IMR-90 (cell line): ENCODE measurements around the gene SPRED2. TPM values are rescaled to one million over a fixed set of nuclear protein-coding genes. Genes with fewer than 3 reads are reported as not detected.

ENCODE experiments used
- ATAC-seq: fragments of 200-7000 bp; cut with Tn5 transposase; 2 replicates; pipeline ENCODE4 v1.9.1; 2020; ENCODE audit warnings: low read depth, mild to moderate bottlenecking, moderate library complexity
- BruUV-seq: library from RNA; stranded (reverse); fragments of 400-500 nt; replicated peaks from 2 replicates; lab custom pipeline; 2021; lab: Mats Ljungman, UMichigan
- CTCF ChIA-PET: fragments of 300-600 bp; formaldehyde crosslinking; extraction: SDS; loops from one replicate; lab custom pipeline; 2021; ENCODE audit warnings: antibody characterized with exemption; lab: Yijun Ruan, JAX
- POLR2A ChIA-PET: fragments of 300-600 bp; sonication (Branson Sonifier 250); formaldehyde crosslinking; loops from one replicate; lab custom pipeline; 2022; ENCODE audit warnings: antibody characterized with exemption; ENCODE audit not compliant: unreplicated experiment; lab: Charles Lee
- DNase-seq: peaks from one replicate; pipeline ENCODE4 v3.0.0; 2013
- H2AFZ ChIP-seq: replicated peaks from 2 replicates; pipeline ENCODE3; 2013; ENCODE audit warnings: low read length, mild to moderate bottlenecking; ENCODE audit not compliant: poor library complexity
- H2AK5ac ChIP-seq: 2 replicates; pipeline ENCODE4 v1.6.1; 2013; ENCODE audit warnings: low read depth, low read length, inconsistent platforms
- H2AK9ac ChIP-seq: replicated peaks from 2 replicates; pipeline ENCODE3; 2013; ENCODE audit warnings: mild to moderate bottlenecking, low read depth, low read length, moderate library complexity; ENCODE audit not compliant: poor library complexity
- H2BK120ac ChIP-seq: 2 replicates; pipeline ENCODE4 v1.6.1; 2013; ENCODE audit warnings: low read depth, low read length, inconsistent platforms
- H2BK15ac ChIP-seq: 3 replicates; pipeline ENCODE4 v1.6.1; 2013; ENCODE audit warnings: low read depth, low read length, inconsistent platforms
- H2BK20ac ChIP-seq: 2 replicates; pipeline ENCODE4 v1.6.1; 2013; ENCODE audit warnings: low read depth, mild to moderate bottlenecking, inconsistent platforms, low read length, moderate library complexity
- H2BK5ac ChIP-seq: 2 replicates; pipeline ENCODE4 v1.6.1; 2013; ENCODE audit warnings: mild to moderate bottlenecking, low read depth, low read length, inconsistent platforms; ENCODE audit not compliant: poor library complexity, severe bottlenecking
- H3K14ac ChIP-seq: replicated peaks from 2 replicates; pipeline ENCODE4 v1.6.1; 2013; ENCODE audit warnings: low read depth, low read length, inconsistent platforms
- H3K18ac ChIP-seq: 2 replicates; pipeline ENCODE4 v1.6.1; 2013; ENCODE audit warnings: low read depth, low read length, control low read depth
- H3K23ac ChIP-seq: 2 replicates; pipeline ENCODE4 v1.6.1; 2013; ENCODE audit warnings: low read depth, low read length, inconsistent platforms
- H3K27ac ChIP-seq: 2 replicates; pipeline ENCODE4 v1.5.1; 2013; ENCODE audit warnings: mild to moderate bottlenecking, control low read depth, low read length; ENCODE audit not compliant: insufficient read depth
- H3K27me3 ChIP-seq: 2 replicates; pipeline ENCODE4 v1.6.1; 2013; ENCODE audit warnings: low read length; ENCODE audit not compliant: control insufficient read depth, insufficient read depth
- H3K36me3 ChIP-seq: 2 replicates; pipeline ENCODE4 v1.6.1; 2013; ENCODE audit warnings: low read length, mixed read lengths; ENCODE audit not compliant: control insufficient read depth, insufficient read depth
- H3K4ac ChIP-seq: 2 replicates; pipeline ENCODE4 v1.6.1; 2013; ENCODE audit warnings: low read depth, low read length, inconsistent platforms
- H3K4me1 ChIP-seq: 2 replicates; pipeline ENCODE4 v1.6.1; 2013; ENCODE audit warnings: low read length, mixed read lengths; ENCODE audit not compliant: control insufficient read depth, insufficient read depth
- H3K4me2 ChIP-seq: 2 replicates; pipeline ENCODE4 v1.6.1; 2013; ENCODE audit warnings: low read depth, mild to moderate bottlenecking, control low read depth, low read length, moderate library complexity
- H3K4me3 ChIP-seq: 2 replicates; pipeline ENCODE4 v1.5.1; 2013; ENCODE audit warnings: low read depth, mild to moderate bottlenecking, control low read depth, low read length, moderate library complexity; ENCODE audit not compliant: insufficient read depth
- H3K56ac ChIP-seq: 2 replicates; pipeline ENCODE4 v1.6.1; 2013; ENCODE audit warnings: low read length, inconsistent platforms; ENCODE audit not compliant: insufficient read depth; ENCODE audit errors: extremely low read depth
- H3K79me1 ChIP-seq, 2 experiments: 2 replicates each; pipeline ENCODE4 v1.6.1; 2013; ENCODE audit warnings: low read length in 2 of 2, inconsistent platforms in 1 of 2, low read depth in 1 of 2
- H3K9ac ChIP-seq: 2 replicates; pipeline ENCODE4 v1.6.1; 2013; ENCODE audit warnings: low read depth, low read length, control low read depth
- H3K9me1 ChIP-seq: 2 replicates; pipeline ENCODE4 v1.6.1; 2013; ENCODE audit warnings: low read length, inconsistent platforms; ENCODE audit not compliant: insufficient read depth
- H3K9me3 ChIP-seq: 2 replicates; pipeline ENCODE4 v1.6.1; 2013; ENCODE audit warnings: low read length; ENCODE audit not compliant: control insufficient read depth, insufficient read depth
- H4K20me1 ChIP-seq: 2 replicates; pipeline ENCODE4 v1.6.1; 2013; ENCODE audit warnings: low read length, inconsistent platforms; ENCODE audit not compliant: insufficient read depth
- H4K5ac ChIP-seq: 2 replicates; pipeline ENCODE4 v1.6.1; 2013; ENCODE audit warnings: mild to moderate bottlenecking, low read depth, low read length, control low read depth
- H4K8ac ChIP-seq, 2 experiments: 2 replicates each; pipeline ENCODE4 v1.6.1; 2013; ENCODE audit warnings: low read depth in 2 of 2, low read length in 2 of 2, control low read depth in 1 of 2, inconsistent platforms in 1 of 2
- H4K91ac ChIP-seq: 2 replicates; pipeline ENCODE4 v1.6.1; 2013; ENCODE audit warnings: low read depth, low read length, inconsistent platforms; ENCODE audit not compliant: insufficient read depth
- FOS ChIP-seq: fragments of 150-350 bp; IDR thresholded peaks from 2 replicates; pipeline ENCODE4 v1.6.1; 2016; ENCODE audit warnings: low read depth, low read length
- POLR2A ChIP-seq: IDR thresholded peaks from 2 replicates; pipeline ENCODE4 v1.6.1; 2012; ENCODE audit warnings: mild to moderate bottlenecking, low read depth, low read length
- dilution Hi-C: fragments of 300-500 bp; cut with HindIII; formaldehyde crosslinking; loops from one replicate; pipeline ENCODE4 v1.14.3; 2018; ENCODE audit warnings: low sequenced_read_pairs; ENCODE audit not compliant: unreplicated experiment
- in situ Hi-C: fragments of 300-500 bp; cut with MboI; formaldehyde crosslinking; loops from 3 replicates; pipeline ENCODE4 v1.14.3; 2019; ENCODE audit warnings: low sequenced_read_pairs, inconsistent platforms, mixed read lengths
- intact Hi-C: fragments of 100-400 bp; cut with micrococcal nuclease; formaldehyde crosslinking; loops from 2 replicates; pipeline ENCODE4 v1.10.0; 2022
- polyA plus RNA-seq, 3 experiments: library from polyadenylated mRNA; depleted of rRNA; stranded (reverse); fragments of >200 nt; gene quantifications; 2 replicates each; pipeline ENCODE4 v1.2.3, GENCODE V29; 2012; ENCODE audit warnings: low replicate concordance in 1 of 3
- total RNA-seq: library from RNA; depleted of rRNA; stranded (reverse); fragments of >200 nt; gene quantifications from 2 replicates; pipeline ENCODE4 v1.2.3, GENCODE V29; 2012

The SPRED2 gene
- total and polyA plus RNA-seq, 2 of the 4 experiments (the other 2 are of a cell fraction) = 4.8 to 18.7 TPM

DNA sequence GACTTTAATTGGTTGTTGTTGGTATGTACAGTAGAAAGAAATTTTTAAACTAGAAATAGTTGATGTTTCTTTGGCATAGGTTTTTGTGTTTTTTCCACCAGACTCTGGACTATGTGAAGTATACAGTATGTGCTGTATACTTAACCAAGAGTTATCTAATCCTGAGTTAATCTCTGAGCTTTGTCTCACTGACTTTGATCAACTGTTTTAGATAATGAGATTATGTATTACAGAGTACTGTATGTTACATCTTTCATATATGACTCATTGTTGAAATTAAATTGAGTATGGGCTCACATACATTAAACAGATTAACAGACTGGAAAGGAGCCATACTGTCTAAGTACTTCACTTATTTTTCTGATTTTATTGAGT lies 166.7 kb downstream of the SPRED2 start:
- Histone ChIP-seq H2BK120ac (no peak overlapping the region), H3K4me3 (no peak overlapping the region), H2BK15ac (no peak overlapping the region), H2AFZ (no peak overlapping the region), H3K27ac (no peak overlapping the region), H3K23ac (no peak overlapping the region), H3K9ac (no peak overlapping the region), H3K9me1 (peaks cover 6% of the 10 kb centered on the region; the same call in 1 of the 2 replicates), H3K4me1 (peaks cover 8% of the 10 kb centered on the region), H3K18ac (no peak overlapping the region), H4K5ac (no peak overlapping the region), H3K27me3 (no peaks in the 10 kb centered on the region), H4K91ac (no peak overlapping the region), H2AK9ac (no peak overlapping the region), H4K8ac (no peak overlapping the region), H3K9me3 (no peaks in the 10 kb centered on the region), H3K79me1 (peaks cover 21 to 53% of the 10 kb centered on the region in 2 experiments), H2BK20ac (no peak overlapping the region), H3K4ac (no peak overlapping the region), H3K56ac (no peak overlapping the region), H2BK5ac (no peak overlapping the region), H3K36me3 (peaks cover 21% of the 10 kb centered on the region), H2AK5ac (no peak overlapping the region), H3K14ac (no peak overlapping the region), H4K20me1 (peaks cover 47% of the 10 kb centered on the region), H3K4me2 (no peak overlapping the region)
- POLR2A ChIA-PET = no interaction called here
- in situ Hi-C loops = loop anchor here (5.0 kb wide), 2 partner anchors 162 to 282 kb away; no protein-coding TSS in a partner anchor
- dilution Hi-C loops = no loop called here
- CTCF ChIA-PET = interaction anchor here (0.6 to 2.5 kb wide), 8 partner anchors 10 to 308 kb away, joined by 3 to 6 read pairs (median 5); no protein-coding TSS in a partner anchor
- no TSS peak for BruUV-seq
- DNase-seq (no peak), ATAC-seq (no peak)
- intact Hi-C loops = loop anchor here (1.0 kb wide), 4 partner anchors 167 to 308 kb away; partner anchors contain the start of gene SPRED2
- no peak for TF ChIP-seq FOS
- TF ChIP-seq POLR2A = 0 out of 2 replicates have a peak, but pooled peaks have one; percentile 5
